Measurements from ENCODE around the gene CRY2.
A peak's percentile ranks its signal among the peaks of the same experiment; 100 is the strongest.

The CRY2 gene

DNA sequence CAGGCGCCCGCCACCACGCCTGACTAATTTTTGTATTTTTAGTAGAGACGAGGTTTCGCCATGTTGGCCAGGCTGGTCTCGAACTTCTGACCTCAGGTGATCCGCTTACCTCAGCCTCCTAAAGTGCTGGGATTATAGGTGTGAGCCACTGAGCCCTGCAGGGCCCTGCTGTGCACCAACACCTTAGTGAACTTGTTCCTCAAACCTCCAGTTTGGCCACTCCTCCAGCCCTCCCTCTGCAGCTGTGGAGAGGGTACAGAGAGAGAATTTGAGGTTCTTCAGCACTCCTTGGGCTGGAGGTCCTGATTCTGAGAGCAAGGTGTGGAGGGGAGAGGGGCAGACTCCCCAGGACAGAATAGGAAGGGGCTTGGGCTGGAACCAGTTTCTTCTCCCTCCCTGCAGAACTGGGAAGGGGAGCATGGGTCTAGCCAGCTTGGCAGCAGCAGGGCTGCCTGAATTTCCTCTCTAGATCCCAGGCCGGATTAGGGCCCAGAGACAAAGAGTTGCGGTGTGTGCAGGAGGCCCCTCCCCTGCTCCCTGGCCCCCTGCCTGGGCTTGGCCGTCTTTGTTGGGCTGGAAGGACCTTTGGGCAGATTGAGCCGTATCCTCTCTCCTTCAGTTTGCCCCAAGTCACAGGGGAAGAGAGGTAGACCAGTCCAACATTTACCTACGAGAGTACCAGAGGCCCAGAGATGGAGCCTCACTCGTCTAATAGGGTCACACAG, 72.7 kb downstream of the CRY2 start:
- no peak for DNase-seq

- DNase-seq = no peak
These were observed 73.5 kb downstream of the CRY2 start for GRCh38 chr11:45920531-45921477.

DNA sequence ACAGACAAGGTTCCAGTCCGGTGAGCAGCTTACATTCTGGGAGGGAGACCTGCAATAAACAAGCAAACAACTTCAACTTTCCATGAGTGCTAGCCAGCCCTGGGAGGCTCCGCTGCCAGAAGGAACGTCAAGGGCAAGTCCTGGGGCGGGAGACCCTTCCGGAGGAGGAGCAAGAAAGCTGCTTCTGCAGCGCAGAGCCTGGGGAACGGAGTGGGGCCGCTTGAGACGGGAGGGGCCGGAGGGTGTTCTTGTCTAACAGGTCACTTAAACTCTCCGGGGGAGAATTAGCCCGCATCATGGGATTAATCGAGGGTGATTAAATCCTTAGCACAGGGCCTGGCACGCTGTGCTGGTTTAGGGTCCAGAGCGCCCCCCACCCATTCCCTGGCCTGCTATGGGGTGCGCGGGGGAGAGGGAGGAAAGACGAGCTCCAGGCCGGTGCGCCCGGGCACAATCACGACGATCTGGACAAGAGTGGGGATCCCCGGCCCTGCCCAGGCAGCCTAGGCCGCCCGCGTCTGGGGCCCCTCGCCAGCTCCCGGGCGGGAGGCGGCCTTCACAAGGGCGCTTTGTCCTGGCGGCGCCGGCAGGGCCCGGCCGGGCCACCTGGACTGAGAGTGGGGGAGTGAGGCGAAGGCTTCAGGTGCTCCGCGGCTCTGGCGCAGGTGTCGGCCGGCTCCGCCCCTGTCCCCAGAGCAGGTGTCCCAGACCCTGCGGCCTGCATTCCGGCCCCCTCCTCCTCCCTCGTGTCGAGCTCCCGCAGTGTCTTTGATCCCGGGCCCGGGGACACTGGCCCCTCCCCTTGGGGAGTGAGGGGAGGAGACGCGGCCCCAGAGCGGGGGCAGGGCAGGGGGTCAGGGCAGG, 74.5 kb downstream of the CRY2 start:
- peak; percentile 81 for DNase-seq

DNA sequence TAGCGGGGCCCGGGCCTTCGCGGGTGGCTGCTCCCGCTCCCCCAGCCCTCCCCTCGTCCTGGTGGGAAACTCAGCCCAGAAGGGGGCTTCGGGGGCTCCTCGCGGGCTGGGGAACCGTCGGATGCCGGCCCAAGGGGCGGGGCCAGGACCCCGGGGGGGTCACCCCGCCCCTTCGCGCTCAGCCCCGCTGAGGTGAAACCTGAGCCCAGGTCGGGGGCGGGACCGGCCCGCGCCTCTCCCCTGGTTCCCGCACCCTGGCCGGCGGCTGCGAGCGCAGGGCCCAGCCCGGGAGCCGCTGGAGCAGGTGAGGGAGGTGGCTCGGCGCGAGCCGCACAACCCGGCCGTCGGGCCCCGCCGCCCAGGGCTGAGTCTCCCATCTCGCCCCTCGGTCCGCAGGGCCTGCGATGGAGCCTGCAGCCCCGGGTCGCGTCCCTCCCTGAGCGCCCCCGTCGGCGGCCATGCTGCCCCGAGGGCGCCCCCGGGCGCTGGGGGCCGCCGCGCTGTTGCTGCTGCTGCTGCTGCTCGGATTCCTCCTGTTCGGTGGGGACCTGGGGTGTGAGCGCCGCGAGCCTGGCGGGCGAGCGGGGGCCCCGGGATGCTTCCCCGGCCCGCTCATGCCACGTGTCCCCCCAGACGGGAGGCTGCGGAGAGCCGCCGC, 75.3 kb downstream of the CRY2 start, which contains the start of gene LARGE2:
LARGE2 (plus strand) TSS at position 232 of the 658 bp plus-strand sequence; CDS start at position 459, 227 bp downstream.
- DNase-seq = peak; percentile 55

- no peak for DNase-seq
These were observed 77.0 kb downstream of the CRY2 start for GRCh38 chr11:45924036-45924915.

DNA sequence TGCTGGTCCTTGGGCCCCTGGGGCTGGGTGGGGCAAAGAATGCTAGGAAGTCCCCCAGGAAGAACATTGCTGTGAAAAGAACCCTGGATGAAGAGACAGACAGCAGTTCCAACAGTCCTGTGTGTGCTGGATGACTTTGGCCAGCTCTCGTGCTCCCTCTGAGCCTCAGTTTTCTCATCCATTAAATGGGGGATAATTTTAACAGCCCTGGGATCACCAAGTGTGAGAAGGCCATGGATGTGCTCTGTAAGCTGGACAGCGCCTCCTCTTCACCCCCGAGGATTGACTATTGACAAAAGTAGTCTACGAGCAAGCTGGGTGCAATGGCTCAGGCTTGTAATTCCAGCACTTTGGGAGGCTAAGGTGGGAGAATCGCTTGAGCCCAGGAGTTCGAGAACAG, 77.7 kb downstream of the CRY2 start:
- no peak for DNase-seq

DNA sequence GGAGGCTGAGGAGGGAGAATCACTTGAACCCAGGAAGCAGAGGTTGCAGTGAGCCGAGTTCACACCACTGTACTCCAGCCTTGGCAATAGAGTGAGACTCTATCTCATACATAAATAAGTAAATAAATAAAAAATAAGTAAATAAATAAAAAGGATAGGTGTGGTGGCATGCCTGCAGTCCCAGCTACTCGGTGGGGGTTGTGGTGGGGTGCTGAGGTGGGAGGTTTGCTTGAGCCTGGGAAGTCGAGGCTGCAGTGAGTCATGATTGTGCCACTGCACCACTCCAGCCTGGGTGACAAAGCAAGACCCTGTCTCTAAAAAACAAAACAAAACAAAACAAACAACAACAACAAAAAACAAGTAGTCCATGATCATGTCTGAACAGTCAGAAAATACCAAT, 78.3 kb downstream of the CRY2 start:
- no peak for DNase-seq

- no peak for DNase-seq
These were observed 78.7 kb downstream of the CRY2 start for GRCh38 chr11:45926001-45926401.

DNA sequence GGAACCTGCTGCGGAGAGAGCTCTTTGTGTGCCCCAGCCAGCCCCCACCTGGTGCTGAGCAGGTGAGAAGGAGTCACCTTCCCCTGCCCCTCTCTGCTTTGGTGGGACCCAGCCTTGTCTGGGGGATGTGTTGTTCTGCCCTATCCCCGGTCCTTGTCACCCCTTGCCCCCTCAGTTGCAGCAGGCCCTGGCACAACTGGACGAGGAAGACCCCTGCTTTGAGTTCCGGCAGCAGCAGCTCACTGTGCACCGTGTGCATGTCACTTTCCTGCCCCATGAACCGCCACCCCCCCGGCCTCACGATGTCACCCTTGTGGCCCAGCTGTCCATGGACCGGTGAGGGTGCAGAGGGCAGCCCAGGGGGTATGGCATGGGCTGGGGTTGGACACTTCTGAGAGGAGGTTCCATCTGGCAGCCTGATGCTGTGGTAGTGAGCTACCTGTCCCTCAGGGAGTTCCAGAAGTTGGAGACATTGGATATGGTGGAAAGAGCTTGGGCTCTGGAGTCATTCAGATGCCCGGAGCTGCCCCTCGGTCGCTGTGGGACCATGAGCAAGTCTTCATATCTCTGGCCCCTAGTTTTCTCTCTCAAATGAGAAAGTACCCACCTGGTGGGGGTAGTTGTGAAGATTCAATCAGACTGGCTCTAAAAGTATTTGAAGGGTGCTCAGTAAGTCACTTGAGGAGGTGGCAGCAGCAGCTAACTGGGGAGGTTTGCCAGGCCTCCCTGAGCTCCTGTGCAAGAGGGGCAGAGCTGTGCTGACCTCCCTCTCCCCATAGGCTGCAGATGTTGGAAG, 79.5 kb downstream of the CRY2 start:
- no peak for DNase-seq

DNA sequence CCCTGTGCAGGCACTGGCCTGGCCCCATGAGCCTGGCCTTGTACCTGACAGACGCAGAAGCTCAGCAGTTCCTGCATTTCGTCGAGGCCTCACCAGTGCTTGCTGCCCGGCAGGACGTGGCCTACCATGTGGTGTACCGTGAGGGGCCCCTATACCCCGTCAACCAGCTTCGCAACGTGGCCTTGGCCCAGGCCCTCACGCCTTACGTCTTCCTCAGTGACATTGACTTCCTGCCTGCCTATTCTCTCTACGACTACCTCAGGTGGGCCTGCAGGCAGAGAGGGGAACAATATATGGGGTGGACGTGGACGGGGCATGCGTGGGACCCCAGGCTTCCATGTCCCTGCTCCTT, 80.0 kb downstream of the CRY2 start:
- DNase-seq = no peak

GRCh38 chr11:45927684-45928413, 80.6 kb downstream of the CRY2 start:
- no peak for DNase-seq

GRCh38 chr11:45928535-45929215, 81.4 kb downstream of the CRY2 start:
- no peak for DNase-seq

- DNase-seq = no peak
These were observed 82.3 kb downstream of the CRY2 start for GRCh38 chr11:45929486-45930030.

DNA sequence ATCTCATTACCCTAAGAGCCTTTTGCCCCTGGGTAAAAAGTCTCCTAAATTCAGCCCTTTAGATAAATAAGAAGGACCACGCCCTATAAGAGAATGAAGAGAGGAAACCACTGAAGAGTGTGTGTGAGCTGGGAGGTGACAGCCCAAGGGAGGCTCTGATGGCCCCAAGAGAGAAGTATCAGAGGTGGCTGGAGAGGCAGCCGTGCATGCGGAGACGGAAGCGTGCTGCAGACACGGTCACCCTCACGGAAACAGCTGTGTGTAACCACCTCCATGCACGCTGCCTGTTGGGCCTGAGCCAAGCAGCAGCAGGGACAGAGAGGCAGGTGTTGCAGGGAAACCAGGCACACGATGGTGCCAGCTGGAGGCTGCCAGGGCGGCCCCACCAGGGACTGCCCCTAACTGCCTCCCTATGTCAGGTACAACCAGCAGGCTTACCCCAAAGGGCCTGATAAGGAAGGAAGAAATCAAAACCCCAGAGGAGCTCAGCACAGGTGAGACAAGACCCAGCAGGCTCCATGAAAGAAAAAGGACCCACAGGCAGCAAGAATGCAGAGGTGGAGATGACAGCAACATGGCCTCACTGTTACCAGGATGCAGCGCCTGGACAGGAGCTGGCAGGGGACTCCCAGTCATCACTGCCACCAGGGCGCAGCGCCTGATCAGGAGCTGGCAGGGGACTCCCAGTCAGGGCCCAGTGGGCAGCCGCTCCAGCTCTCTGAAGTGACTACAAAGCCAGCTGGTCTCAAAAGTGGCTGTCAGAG, 82.9 kb downstream of the CRY2 start:
- DNase-seq = peak; percentile 93

DNA sequence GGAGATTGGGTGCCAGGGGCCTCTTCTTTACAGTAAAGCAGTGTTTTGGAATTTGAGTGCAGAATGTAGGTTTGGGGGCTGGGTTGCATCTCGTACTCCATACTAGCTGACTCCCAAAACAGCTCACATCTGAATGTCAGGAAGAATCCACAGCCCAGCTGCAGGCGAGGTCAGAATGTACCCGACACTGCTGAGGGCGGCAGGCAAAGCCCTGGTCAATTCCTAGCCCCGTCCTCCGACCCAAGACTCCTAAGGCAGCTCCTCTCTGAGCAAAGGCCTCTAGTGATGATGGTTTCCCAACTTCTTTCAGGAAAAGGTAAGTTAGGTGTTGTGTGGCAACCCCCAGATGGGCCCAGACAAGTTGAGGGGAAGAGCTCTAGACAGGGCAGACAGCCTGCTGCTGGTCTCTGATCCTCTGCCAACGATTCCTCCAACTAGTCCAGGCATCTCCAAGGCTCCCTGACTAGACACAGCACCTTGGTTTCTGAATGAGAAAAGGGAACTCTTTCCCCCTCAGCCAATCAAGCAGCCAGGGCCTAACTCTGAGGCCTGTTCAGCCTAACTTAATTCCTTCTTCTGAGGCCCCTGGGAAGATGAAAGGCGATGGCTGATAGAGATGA, 83.8 kb downstream of the CRY2 start:
- DNase-seq = no peak

DNA sequence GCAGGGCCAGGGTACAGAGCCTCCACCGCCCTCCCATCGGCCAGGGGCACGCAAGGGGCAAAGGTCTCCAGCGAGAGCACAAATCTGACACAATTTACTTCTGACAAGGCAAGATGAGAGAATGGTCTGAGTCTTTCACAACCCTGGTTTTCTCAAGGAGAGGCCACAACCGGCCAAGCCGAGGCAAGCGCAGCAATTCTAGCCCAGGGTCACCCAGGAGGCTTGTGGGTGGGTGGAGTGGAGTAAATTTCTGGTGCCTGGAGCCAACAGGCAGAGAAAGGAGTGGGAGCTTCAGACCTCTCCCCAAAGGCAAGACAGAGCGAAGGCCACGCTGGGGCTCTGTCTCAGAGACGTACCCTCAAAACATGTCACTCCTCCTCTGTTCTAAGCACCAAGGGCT, 84.5 kb downstream of the CRY2 start:
- no peak for DNase-seq

DNA sequence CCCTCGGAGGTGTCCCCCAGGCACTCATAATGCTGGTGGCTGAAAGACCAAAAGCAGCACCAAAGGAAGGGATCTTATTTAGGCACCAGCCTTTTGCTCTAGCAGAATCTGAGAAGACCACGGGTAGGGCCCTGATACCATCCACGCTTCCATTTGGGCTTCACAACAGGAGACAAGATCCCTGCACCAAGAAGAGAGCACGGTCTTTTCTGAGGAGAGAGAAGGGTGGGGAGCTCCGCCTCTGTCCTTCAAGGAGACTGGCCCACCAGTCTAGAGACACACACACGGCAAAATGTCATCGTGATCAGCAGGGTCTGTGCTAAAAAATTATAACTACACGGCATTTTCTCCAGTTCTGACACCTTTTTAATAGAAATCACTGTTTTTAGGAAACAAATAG, 84.9 kb downstream of the CRY2 start:
- no peak for DNase-seq
